IPS DF 4.7 (cell line): ENCODE data around the gene WDR83.
"Not testable (repeated sequence)": the region's sequence is repeated elsewhere in the genome, so short reads cannot be mapped to it uniquely, and the experiment has no call there.

ENCODE experiments used
- DNase-seq: peaks from one replicate; pipeline ENCODE4 v3.0.0-alpha.2; 2013; ENCODE audit warnings: low spot score; ENCODE audit errors: extremely low read depth

The WDR83 gene

DNA sequence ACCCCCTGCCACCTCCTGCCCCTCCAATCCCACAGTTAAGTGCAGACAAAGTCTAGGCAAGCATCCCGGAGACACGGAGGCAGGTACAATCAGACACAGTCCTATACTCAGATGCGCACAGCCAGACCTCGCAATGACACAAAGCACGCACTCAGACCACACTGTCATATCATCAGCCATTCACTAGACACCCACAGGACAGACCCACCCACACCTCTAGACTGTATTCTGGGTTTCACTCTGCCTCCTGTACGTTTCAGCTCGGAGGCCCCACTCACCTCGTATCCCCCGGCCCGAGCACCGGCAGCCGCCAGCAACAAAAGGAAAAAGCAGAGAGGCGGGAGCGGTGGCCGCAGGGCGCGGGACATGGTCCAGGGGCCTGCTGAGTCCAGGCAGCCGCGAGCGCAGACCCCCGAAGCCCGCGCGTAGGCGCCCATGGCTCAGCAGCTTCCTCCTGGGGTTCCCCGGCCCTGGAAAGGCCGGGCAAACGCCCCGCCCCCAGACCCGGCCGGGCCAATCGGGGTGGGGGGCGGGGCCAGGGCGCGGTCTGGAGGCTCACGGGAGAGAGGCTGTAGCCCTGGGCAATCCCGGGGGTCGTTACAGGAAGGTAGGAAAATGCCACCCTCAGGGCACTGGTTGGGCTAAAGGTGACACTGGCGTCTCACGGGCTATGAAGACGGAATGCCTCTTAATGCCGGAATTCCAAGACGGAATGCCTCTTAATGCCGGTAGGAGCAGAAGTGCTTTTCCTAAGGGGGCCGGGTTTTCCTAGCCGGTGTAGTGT is at the start of gene WDR83, which contains the start of gene MAN2B1:
TSS of gene WDR83 (plus strand) at position 543 of the 784 bp plus-strand sequence. CDS start 2,984 bp downstream, outside the sequence.
TSS of gene MAN2B1 (minus strand) at position 478 of the 784 bp plus-strand sequence. CDS start at position 437, 41 bp downstream.
- no peak for DNase-seq

DNA sequence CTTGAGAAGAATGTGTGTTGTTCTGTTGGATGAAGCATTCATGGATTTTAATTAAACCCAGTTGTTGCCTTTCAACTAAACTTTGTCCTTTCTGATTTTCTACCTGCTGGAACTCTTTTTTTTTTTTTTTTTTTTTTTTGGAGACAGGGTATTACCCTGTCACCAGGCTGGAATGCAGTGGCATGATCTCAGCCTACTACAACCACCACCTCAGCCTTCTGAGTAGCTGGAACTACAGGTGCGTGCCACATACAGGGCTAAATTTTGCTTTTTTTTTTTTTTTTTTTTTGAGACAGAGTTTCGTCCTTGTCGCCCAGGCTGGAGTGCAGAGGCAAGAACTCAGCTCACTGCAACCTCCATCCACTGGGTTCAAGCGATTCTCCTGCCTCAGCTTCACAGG is 49.0 kb upstream of the WDR83 start:
- no peak for DNase-seq

- not testable (repeated sequence) for DNase-seq
These were observed 45.2 kb upstream of the WDR83 start for GRCh38 chr19:12621253-12622024.

GRCh38 chr19:12623361-12624031 is 43.1 kb upstream of the WDR83 start:
- DNase-seq: no peak

DNA sequence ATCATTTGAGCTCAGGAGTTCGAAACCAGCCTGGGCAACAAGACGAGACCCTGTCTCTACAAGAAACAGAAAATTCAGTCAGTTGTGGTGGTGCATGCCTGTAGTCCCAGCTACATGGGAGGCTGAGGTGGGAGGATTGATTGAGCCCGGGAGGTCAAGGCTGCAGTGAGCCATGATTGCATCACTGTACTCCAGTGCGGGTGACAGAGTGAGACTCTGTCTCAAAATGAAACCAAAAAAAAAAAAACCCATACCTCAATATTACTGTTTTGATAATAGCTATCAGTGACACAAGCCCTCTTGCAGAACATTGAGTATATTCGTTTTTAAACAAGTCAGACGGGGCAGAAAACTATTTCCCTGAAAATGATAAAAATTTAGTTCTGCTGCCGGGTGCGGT is 39.6 kb upstream of the WDR83 start:
- DNase-seq: no peak

DNA sequence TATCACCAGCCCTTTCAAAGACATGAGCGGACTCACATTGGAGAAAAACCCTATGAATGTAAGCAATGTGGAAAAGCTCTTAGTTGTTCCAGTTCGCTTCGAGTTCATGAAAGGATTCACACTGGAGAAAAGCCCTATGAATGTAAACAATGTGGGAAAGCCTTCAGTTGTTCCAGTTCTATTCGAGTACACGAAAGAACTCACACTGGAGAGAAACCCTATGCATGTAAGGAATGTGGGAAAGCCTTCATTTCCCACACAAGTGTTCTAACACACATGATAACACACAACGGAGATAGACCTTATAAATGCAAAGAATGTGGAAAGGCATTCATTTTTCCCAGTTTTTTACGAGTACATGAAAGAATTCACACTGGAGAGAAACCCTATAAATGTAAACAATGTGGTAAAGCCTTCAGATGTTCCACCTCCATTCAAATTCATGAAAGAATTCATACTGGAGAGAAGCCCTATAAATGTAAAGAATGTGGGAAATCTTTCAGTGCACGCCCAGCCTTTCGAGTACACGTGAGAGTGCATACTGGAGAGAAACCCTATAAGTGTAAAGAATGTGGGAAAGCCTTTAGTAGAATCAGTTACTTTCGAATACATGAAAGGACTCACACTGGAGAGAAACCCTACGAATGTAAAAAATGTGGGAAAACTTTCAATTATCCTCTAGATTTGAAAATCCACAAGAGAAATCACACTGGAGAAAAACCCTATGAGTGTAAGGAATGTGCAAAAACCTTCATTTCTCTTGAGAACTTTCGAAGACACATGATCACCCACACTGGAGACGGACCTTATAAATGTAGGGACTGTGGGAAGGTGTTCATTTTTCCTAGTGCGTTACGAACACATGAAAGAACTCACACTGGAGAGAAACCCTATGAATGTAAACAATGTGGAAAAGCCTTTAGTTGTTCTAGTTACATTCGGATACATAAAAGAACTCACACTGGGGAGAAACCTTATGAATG is 38.3 kb upstream of the WDR83 start:
- no peak for DNase-seq

DNA sequence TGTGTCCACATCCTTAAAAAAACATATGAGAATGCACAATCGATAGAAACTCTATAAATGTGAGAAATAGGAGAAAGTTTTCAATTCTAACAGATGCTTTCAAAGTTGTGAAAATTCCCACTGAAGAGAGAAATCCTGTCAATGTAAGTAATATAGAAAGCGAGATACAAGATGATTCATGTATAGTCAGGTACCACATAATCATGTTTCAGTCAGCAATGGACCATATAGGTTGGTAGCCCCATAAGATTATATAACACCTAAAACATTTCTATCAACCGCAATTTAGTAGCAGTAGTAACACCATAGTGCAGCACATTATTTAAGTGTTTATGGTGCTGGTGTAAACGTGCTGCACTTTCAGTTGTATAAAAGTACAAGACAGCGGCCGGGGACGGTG is 37.4 kb upstream of the WDR83 start:
- no peak for DNase-seq

GRCh38 chr19:12636631-12637030 is 30.0 kb upstream of the WDR83 start:
- no peak for DNase-seq

DNA sequence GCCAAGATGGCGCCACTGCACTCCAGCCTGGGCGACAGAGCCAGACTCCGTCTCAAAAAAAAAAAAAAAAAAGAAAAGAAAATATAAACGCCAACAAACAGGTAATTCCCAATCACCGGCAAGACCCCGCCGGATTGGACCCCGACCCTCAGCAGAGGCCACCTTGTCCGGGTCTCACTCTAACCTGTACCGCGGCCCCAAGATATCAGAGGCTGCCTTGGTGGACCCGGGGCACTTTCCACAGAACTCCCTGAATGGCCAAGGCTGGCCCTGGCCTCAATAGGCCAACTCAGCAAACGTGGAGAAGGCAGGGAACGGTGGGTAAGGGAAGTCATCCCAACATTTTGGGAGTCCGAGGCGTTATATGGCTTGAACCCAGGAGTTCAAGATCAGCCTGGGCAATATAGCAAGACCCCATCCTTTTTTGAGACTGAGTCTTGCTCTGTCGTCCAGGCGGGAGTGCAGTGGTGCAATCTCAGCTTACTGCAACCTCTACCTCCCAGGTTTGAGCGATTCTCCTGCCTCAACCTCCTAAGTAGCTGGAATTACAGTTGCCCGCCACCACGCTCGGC is 27.9 kb upstream of the WDR83 start:
- no peak for DNase-seq

GRCh38 chr19:12639901-12640613 is 26.6 kb upstream of the WDR83 start:
- DNase-seq: no peak

DNA sequence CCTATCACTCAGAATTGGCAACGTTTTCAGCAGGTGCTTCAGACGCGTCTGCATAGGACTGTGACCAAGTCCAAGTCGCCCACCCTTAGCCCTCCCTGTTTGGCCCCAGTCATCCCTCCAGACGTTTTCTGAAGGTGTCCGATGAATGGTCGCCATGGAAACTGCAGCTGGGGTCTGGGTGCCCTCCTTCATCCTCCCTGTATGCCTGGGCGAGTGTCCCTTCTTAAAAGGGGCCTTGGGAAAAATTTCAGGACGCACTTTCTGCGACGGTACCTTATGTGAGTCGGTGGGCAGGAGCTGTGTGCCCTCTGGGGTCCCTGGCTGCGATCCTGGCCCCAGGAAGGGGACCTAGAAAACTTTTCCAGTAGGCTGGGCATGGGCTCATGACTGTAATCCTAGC is 25.2 kb upstream of the WDR83 start:
- DNase-seq: no peak

DNA sequence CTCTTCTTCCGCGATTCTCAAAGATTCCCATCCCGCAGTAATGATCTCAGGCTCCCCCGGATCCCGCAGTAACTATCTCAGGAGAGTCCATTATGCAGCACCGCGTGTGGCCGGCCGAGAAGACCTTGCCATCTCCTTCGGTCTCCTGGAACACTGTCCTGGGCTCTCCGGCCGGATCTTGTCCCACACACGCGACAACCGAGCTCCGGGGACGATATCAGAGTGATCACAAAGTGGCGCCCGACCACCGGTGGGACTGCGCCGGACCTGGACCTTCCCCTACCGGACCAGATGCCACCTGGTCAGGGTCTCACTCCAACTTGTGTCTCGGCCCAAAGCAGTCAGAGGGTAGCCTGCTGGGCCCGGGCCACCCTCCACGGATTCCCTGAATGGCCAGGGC is 24.1 kb upstream of the WDR83 start:
- no peak for DNase-seq

- not testable (repeated sequence) for DNase-seq
These were observed 22.9 kb upstream of the WDR83 start for GRCh38 chr19:12643716-12644115.

DNA sequence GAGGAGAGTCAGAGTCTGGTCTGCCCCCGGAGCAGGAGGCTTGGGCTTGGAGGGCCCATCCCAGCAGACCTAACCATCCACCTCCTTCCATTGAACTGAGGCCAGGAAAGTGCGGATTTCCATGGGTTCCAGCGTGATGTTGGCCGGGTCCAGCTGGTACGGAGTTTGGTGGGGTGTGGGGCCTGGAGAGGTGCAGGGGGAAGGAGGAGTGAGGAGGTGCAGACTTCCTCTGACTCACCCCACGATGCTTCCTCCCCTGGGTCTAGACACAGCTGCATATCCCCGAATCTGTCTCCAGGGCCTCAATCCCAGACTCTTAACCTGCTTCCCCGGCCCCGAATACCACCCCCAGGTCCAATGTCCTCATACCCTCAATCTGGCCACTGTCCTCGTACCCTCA is 20.1 kb upstream of the WDR83 start:
- DNase-seq: no peak

- no peak for DNase-seq
These were observed 19.6 kb upstream of the WDR83 start for GRCh38 chr19:12647047-12647446.

DNA sequence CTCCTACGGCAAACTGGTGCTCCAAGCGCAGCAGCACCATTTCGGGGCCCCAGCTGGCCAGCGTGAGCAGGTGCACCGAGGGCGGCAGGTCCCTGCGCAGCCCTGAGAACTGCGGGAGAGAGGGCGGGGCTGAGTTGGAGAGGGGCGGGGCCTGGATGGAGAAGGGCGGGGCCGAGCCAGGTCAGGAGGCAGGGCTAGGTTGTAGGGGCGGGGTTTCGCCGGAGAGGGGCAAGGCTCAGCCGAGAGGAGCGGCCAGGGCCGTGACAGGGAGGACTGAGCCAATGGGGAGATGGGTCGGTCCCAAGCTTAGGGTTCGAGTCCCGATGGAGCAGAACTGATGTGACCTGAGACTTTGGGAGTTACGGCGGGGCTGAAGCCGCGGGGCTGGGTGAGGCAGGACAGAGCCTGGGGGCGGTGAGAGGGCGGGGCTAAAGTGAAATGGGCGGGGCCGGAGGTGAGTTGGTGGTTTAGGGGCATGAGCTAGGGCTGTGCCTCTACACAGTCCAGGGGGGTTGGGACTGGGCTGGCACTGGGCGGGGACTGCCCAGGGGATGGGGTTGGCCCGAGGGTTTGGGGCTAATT is 19.0 kb upstream of the WDR83 start:
- DNase-seq: no peak

DNA sequence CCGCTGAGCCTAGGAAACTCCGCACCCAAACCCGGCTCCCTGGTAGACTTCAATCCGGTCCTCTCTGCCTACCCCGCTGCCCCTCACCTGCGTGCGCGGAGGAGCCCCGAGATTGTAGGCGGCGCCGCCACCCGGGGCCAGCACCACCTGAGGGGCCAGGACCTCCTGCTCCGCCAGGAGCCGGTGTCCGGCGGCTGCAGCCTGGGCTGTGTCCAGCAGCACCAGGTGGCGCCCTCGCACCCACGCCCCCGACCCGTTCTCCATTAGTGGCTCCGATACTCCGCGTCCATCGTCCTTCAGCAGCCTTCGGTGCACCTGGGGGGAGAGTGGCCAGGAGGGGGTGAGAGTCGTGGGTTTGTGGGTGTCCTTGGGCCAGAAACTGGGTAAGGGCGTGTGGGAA is 18.5 kb upstream of the WDR83 start:
- DNase-seq: no peak

- DNase-seq: no peak
These were observed 16.7 kb upstream of the WDR83 start for GRCh38 chr19:12649941-12650340.

DNA sequence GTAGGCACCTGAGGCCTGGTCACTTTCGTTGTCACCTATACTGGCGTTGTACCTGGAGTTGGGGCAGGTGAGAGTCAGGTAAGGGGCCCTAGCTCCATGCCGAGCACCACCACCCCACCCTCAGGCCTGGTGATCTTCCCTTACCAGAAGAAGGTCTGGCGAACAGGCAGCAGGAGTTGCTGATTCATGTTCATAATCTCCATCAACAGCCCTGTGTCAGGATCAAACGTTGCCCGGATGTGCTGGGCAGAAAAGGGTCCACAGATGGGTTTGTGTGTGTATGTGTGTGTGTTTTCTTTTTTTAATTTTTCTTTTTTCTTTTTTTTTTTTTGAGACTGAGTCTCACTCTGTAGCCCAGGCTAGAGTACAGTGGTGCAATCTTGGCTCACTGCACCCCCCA is 14.4 kb upstream of the WDR83 start:
- no peak for DNase-seq
